PFSK-1 (cell line): ENCODE data around the gene HIGD2A.

ENCODE experiments used
- FOXP2 ChIP-seq: optimal IDR thresholded peaks from 2 replicates; pipeline ENCODE3; 2011; ENCODE audit warnings: borderline replicate concordance, control low read depth, inconsistent platforms; ENCODE audit not compliant: insufficient read depth; ENCODE audit errors: extremely low read length, extremely low read depth
- POLR2AphosphoS5 ChIP-seq: IDR thresholded peaks from 2 replicates; pipeline ENCODE4 v1.6.1; 2012; ENCODE audit warnings: low read depth, mild to moderate bottlenecking, control low read depth, low read length, moderate library complexity
- REST ChIP-seq, 2 experiments: IDR thresholded peaks; 2 replicates each; pipeline versions ENCODE4 v1.6.1 to v1.8.0; 2011 to 2012; ENCODE audit warnings: low read depth in 2 of 2, low read length in 2 of 2, control low read depth in 1 of 2, inconsistent platforms in 1 of 2, mild to moderate bottlenecking in 1 of 2, moderate library complexity in 1 of 2; ENCODE audit not compliant: insufficient read depth in 1 of 2
- SIN3A ChIP-seq: IDR thresholded peaks from 2 replicates; pipeline ENCODE4 v1.6.1; 2012; ENCODE audit warnings: mild to moderate bottlenecking, low read length, moderate library complexity, borderline replicate concordance; ENCODE audit not compliant: insufficient read depth
- TAF1 ChIP-seq: IDR thresholded peaks from 2 replicates; pipeline ENCODE4 v1.6.1; 2012; ENCODE audit warnings: low read length, control low read depth, borderline replicate concordance; ENCODE audit not compliant: insufficient read depth

GRCh38 chr5:176386491-176386890 lies 2.1 kb upstream of the HIGD2A start:
- no peak for TF ChIP-seq POLR2AphosphoS5
- TF ChIP-seq SIN3A, result no peak
- TF ChIP-seq TAF1, result no peak
- no peak for TF ChIP-seq REST (IDR thresholded peaks at IDR 0.05; ENCODE audit: insufficient read depth in 1 of 2, low read depth in 2 of 2, low read length in 2 of 2)
- TF ChIP-seq FOXP2, result no peak
